Activated T-helper 1 cell treated with anti-CD3 and anti-CD28 coated beads, Interleukin-12 subunit alpha, Interleukin-12 subunit beta, Interleukin-2, Interleukin-4 antibody, amounts not matched to agents 30 ng/mL and 10 ng/mL and 1 ng/mL, durations not matched to agents 14 hours and 24 hours and 36 hours (primary cell): ENCODE results near the gene TNRC18. TPM values are rescaled to one million over a fixed set of nuclear protein-coding genes. Genes with fewer than 3 reads are reported as not detected.
"Not testable (repeated sequence)": the region's sequence is repeated elsewhere in the genome, so short reads cannot be mapped to it uniquely, and the experiment has no call there.

ENCODE experiments used
- DNase-seq: peaks from one replicate; pipeline ENCODE4 v3.0.0; 2021; ENCODE audit warnings: low spot score
- H3K27ac Mint-ChIP-seq: one replicate; pipeline ENCODE4 v1.8.0; 2021; ENCODE audit warnings: mild to moderate bottlenecking, mixed read lengths
- H3K27me3 Mint-ChIP-seq: one replicate; pipeline ENCODE4 v1.8.0; 2022; ENCODE audit warnings: mild to moderate bottlenecking, moderate library complexity, mixed read lengths; ENCODE audit not compliant: insufficient read depth
- H3K36me3 Mint-ChIP-seq: one replicate; pipeline ENCODE4 v1.8.0; 2021; ENCODE audit warnings: low read depth, mixed read lengths
- H3K4me1 Mint-ChIP-seq: one replicate; pipeline ENCODE4 v1.8.0; 2021; ENCODE audit warnings: low read depth, mixed read lengths
- H3K4me3 Mint-ChIP-seq: one replicate; pipeline ENCODE4 v1.8.0; 2021; ENCODE audit warnings: mild to moderate bottlenecking, moderate library complexity, mixed read lengths
- H3K9me3 Mint-ChIP-seq: one replicate; pipeline ENCODE4 v1.8.0; 2021; ENCODE audit warnings: mixed read lengths
- intact Hi-C: fragments of 100-400 bp; cut with micrococcal nuclease; formaldehyde crosslinking; loops from one replicate; pipeline ENCODE4 v1.15.1; 2024
- total RNA-seq: library from RNA; stranded (reverse); gene quantifications from 2 replicates; pipeline ENCODE4 v1.2.3, GENCODE V29; 2022

Gene TNRC18
- total RNA-seq, 1 donor from 2014 or later = 48.7 TPM

DNA sequence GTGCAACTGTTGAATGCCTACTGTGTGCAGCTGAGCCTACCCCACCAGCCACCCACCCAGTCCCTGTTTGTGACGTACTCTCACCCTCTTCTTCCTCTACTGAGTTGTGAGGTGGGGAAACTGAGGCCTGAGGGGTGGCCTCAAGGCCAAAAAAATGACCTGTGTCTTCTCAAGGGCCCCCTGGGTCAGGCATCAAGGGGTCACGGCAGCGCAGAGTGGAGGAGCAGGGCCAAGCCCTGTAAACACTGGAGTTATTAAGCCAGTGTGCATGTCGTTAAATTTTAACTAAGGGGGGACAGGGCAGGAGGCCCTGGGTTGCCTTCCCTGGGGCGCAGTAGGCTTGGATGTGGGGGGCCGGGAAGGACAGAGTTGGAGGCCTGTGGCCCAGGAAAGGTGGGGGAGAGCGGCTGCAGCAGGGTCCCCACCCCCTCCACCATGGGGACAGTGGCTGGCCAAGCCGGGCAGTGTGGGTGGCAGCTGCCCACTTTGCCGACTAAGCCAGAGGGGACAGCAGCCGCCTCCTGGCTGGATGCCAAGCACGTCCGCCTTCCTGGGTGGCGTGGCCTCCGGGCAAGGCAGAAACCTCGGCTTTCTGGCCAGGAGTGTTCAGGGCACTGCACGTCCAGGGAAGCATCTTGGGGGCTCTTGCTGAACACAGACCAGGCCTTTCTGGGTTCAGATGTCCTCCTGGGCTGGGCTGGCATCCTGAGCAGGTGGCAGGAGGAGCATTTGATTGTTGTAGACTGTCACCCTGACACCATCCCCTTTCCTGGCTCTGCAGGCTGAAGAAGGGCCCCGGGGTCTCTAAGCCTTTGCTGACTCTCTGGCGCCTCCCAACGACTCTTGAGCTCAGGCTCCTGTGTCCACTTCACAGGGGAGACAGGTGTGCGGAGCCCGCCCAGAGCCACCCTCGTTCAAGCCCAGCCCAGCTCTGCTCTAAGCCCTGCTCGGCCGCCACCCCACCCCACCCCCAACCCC lies 139.0 kb downstream of the TNRC18 start:
- no peak for DNase-seq
- no peak overlapping the region for H3K4me3 Mint-ChIP-seq

GRCh38 chr7:5283421-5284303 lies 140.0 kb downstream of the TNRC18 start:
- DNase-seq = no peak
- Mint-ChIP-seq H3K36me3 (no peaks in the 10 kb centered on the region), H3K4me3 (no peak overlapping the region), H3K9me3 (no peaks in the 10 kb centered on the region), H3K27ac (no peak overlapping the region), H3K4me1 (no peaks in the 10 kb centered on the region), H3K27me3 (peaks cover 6% of the 10 kb centered on the region)
- intact Hi-C loops = loop anchor here (2.0 kb wide), 1 partner anchor 13 kb away; no protein-coding TSS in a partner anchor

More for the DNA sequence above, 139.0 kb downstream of the TNRC18 start:
- Mint-ChIP-seq H3K9me3 (no peaks in the 10 kb centered on the region), H3K27ac (no peak overlapping the region), H3K4me1 (no peaks in the 10 kb centered on the region), H3K36me3 (no peaks in the 10 kb centered on the region), H3K27me3 (peaks cover 6% of the 10 kb centered on the region)
- intact Hi-C loops = no loop called here

DNA sequence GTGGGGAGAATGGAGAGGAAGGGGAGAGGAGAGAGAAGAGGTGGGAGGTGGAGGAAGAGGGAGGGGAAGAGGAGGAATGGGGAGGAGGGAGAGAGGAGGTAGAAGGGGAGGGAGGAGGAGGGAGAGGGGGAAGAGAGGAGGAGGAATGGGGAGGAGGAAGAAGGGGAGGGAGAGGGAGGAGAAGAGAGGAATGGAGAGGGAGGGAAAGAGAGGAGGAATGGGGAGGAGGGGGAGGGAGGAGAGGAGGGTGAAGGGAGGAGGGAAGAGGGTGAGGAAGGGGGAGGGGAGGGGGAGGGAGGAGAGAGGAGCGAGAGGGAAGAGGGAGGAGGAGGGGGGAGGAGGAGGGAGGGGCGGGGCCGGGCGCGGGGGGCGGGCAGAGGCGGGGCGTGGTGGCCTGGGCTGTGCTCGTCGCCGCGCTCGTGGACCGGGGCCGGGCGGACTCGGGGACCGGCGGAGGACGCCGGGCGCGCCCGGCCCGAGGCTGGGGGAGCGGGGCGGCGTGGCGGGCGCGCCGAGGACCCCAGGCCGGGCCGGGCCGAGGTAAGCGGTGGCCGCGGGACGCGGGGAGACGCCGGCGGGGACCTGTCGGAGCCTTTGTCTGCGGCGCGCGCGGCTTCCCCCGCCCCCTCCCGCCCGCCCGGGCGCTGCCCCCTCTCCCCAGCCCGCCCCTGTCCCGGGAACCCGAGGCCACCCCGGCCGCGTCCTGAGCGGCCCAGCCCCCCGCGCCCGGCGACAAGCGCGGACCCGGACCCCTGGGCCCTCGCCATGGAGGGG lies 140.9 kb downstream of the TNRC18 start, which contains the start of gene SLC29A4:
Gene SLC29A4, plus strand, starts transcription at position 401 of the 774 bp plus-strand sequence. CDS start 4,874 bp downstream, outside the sequence.
- DNase-seq = no peak
- Mint-ChIP-seq H3K27ac (no peak within 1 kb of the TSS), H3K27me3 (peaks cover 6% of the 10 kb centered on the region), H3K4me3 (no peak within 1 kb of the TSS), H3K4me1 (no peaks in the 10 kb centered on the region), H3K9me3 (no peaks in the 10 kb centered on the region), H3K36me3 (no peaks in the 10 kb centered on the region)
- intact Hi-C loops = loop anchor here (2.0 kb wide), 1 partner anchor 14 kb away; no protein-coding TSS in a partner anchor

- intact Hi-C loops = loop anchor here (2.0 kb wide), 1 partner anchor 15 kb away; no protein-coding TSS in a partner anchor
- not testable (repeated sequence) for H3K27ac Mint-ChIP-seq, H3K4me1 Mint-ChIP-seq, H3K27me3 Mint-ChIP-seq, H3K36me3 Mint-ChIP-seq, H3K4me3 Mint-ChIP-seq, DNase-seq, H3K9me3 Mint-ChIP-seq
Observed at GRCh38 chr7:5281598-5282500, 141.8 kb downstream of the TNRC18 start.

DNA sequence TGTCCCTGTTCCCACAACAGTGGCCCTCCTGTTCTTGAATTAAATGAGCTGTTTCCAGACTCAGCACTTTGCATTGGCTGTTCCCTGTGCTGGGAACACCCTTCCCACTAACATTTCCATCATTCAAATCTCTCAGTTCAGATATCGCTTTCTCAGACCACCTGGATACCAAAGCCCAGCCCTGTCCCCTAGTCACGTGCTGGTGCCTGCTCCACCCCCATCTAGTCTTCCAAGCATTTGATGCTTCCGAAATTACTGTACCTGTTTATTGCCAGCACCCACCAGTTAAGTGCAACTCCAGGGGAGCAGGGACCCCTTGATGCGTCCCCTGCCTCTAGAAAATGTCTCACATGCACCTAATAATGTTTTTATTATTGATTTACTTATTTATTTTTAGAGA lies 143.9 kb downstream of the TNRC18 start:
- no peaks in the 10 kb centered on the region for H3K36me3 Mint-ChIP-seq
- DNase-seq = no peak
- H3K9me3 Mint-ChIP-seq = no peaks in the 10 kb centered on the region
- H3K27ac Mint-ChIP-seq = no peak overlapping the region
- H3K4me3 Mint-ChIP-seq = no peak overlapping the region
- H3K27me3 Mint-ChIP-seq = peaks cover 1% of the 10 kb centered on the region
- no peaks in the 10 kb centered on the region for H3K4me1 Mint-ChIP-seq
- intact Hi-C loops = no loop called here

DNA sequence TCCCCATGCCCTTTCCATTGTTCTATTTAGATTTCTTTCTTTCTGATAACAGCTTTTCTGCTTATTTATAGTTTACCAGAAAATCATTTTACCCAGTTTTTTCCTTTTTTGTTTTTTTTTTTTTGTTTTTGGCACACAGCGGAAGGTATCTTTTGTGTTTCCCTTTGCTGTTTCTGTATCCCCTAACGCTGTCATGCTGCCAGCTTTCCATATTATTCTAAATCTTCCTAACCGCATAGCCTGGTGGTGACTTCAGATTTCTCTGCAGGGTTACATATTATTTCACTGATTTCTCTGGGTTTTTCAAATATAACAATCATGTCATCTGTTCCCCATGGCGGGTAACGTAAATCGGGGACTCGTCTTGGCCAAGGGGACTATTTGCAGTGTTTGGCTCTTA lies 144.9 kb downstream of the TNRC18 start:
- no peaks in the 10 kb centered on the region for H3K9me3 Mint-ChIP-seq
- no peak overlapping the region for H3K27ac Mint-ChIP-seq
- H3K36me3 Mint-ChIP-seq = no peaks in the 10 kb centered on the region
- no peak overlapping the region for H3K4me3 Mint-ChIP-seq
- no peaks in the 10 kb centered on the region for H3K27me3 Mint-ChIP-seq
- no peak for DNase-seq
- intact Hi-C loops = no loop called here
- H3K4me1 Mint-ChIP-seq = no peaks in the 10 kb centered on the region

DNA sequence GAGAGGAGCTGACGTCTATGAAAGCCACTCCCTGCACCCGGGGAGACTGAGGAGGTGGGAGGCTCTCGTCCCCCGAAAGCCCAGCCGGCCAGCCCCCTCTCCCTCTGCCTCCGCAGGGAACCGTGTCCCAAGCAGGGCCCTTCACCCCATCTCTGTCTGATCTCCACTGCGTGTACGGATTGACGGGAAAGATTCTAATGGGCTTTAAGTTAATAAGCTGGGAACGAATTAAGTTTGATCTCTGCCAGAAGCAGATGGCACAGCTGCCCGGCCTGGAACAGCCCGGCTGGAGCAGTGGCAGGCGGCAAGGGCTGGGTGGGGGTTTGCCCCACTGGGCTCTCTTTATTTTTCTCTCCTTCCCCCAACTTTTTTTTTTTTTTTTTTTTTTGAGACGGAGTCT lies 147.0 kb downstream of the TNRC18 start:
- DNase-seq = no peak
- H3K36me3 Mint-ChIP-seq = no peaks in the 10 kb centered on the region
- no peak overlapping the region for H3K4me3 Mint-ChIP-seq
- H3K27ac Mint-ChIP-seq = no peak overlapping the region
- intact Hi-C loops = no loop called here
- no peaks in the 10 kb centered on the region for H3K27me3 Mint-ChIP-seq
- H3K4me1 Mint-ChIP-seq = no peaks in the 10 kb centered on the region
- H3K9me3 Mint-ChIP-seq = no peaks in the 10 kb centered on the region

GRCh38 chr7:5276123-5276522 lies 147.5 kb downstream of the TNRC18 start:
- H3K27ac Mint-ChIP-seq, H3K4me1 Mint-ChIP-seq, H3K9me3 Mint-ChIP-seq, DNase-seq, H3K27me3 Mint-ChIP-seq, H3K4me3 Mint-ChIP-seq, intact Hi-C loops, H3K36me3 Mint-ChIP-seq: not testable (repeated sequence)

DNA sequence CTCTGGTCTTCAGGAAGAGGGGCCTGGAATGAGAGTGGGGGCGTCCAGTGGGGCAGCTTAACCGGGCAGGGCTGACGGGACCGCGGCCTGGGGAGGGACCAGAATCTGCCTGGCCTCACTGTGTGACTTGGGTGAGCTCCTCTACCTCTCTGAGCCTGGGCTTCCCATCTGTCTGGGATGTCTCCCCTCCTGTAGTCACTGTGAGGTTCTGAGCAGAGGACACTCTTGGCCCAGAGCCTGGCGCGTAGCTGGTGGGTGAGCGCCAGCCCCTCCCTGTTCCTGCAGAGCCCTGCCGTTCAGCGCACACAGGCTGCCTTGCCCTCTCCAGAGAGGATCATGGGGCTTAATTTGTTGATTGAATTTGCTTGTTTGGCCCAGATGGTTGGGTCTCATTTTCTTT lies 148.1 kb downstream of the TNRC18 start:
- H3K27ac Mint-ChIP-seq, H3K4me1 Mint-ChIP-seq, intact Hi-C loops, DNase-seq, H3K9me3 Mint-ChIP-seq, H3K36me3 Mint-ChIP-seq, H3K4me3 Mint-ChIP-seq, H3K27me3 Mint-ChIP-seq: not testable (repeated sequence)

DNA sequence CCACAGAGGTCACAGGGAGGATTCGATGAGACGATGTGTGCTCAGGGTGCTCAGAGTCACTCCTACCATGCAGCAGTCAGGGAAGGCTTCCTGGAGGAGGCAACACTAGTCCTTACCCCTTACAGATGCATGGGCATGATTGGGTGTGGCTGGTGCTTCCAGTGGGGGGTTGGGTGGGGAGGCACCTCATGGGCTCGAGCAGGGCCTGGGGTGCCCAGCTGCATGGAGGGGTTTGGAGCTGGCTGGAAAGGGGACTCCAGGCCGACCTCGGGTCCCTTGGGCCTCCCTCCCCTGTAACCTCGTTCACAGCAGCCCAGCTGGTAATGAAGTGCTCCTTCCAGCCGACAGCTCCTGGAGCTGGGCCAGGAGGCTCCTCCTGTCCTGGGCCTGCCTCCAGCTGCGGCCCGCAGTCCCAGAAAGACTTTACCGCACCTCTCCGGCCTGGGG lies 148.6 kb downstream of the TNRC18 start:
- H3K4me3 Mint-ChIP-seq, H3K9me3 Mint-ChIP-seq, H3K36me3 Mint-ChIP-seq, intact Hi-C loops, DNase-seq, H3K27me3 Mint-ChIP-seq, H3K4me1 Mint-ChIP-seq, H3K27ac Mint-ChIP-seq: not testable (repeated sequence)

- Mint-ChIP-seq H3K36me3 (no peaks in the 10 kb centered on the region), H3K4me3 (no peak overlapping the region), H3K27me3 (no peaks in the 10 kb centered on the region), H3K27ac (no peak overlapping the region), H3K4me1 (no peaks in the 10 kb centered on the region), H3K9me3 (no peaks in the 10 kb centered on the region)
- no peak for DNase-seq
- intact Hi-C loops = no loop called here
Observed at GRCh38 chr7:5274441-5274840, 149.2 kb downstream of the TNRC18 start.
